GM21526 (cell line): ENCODE data around the gene NSD1.
A peak's percentile ranks its signal among the peaks of the same experiment; 100 is the strongest.

ENCODE experiments used
- ATAC-seq: cut with Tn5 transposase; IDR thresholded peaks from one replicate; pipeline ENCODE4 v1.9.1; 2021; ENCODE audit warnings: moderate library complexity; ENCODE audit not compliant: unreplicated experiment, low FRiP score

Gene NSD1

DNA sequence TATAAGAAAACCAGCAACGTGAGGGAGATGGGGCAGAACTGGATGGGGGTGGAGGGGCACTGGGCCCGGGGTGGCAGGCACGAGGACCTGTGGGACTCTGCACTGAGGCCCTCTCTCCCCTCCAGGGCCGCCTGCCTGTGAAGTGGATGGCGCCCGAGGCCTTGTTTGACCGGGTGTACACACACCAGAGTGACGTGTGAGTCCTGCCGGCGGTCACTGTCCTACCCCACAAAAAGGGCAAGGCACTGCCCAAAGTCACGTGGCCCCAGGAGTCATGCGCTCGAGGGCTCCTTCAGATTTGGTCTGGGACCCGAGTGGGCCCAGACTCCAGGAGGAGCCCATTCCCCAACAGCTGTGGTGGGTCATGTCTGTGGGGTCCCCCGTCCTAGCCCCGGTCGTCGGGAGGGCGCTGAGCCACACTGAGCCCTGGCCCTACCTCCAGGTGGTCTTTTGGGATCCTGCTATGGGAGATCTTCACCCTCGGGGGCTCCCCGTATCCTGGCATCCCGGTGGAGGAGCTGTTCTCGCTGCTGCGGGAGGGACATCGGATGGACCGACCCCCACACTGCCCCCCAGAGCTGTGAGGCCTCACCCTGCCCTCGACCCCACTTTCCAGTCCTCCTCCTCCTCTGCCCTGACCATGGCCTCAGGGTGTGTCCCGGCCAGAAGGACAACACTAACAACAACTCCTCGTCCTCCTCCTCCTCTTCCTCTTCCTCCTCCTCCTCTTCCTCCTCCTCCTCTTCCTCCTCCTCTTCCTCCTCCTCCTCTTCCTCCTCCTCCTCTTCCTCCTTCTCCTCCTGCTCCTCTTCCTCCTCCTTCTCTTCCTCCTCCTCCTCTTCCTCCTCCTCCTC lies 37.2 kb upstream of the NSD1 start:
- ATAC-seq, result no peak

- ATAC-seq, result no peak
Observed at GRCh38 chr5:177097016-177097985, 36.3 kb upstream of the NSD1 start.

DNA sequence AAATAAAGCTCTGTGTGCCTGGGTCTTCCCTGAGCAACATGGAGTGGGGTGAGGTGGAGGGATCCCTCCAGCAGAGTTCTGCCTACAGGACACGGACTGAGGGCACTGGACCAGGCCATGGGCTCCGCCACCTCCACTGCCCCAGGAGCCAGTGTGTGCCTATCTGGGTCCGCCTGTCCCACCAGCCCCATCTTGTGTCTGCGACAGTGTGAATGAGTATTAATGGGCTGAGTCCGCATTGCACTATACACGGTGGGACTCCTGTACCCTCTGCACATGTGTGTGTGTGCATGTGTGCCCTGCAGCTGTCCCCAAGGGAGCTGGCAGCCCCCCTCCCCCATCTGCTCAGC lies 35.5 kb upstream of the NSD1 start:
- no peak for ATAC-seq

DNA sequence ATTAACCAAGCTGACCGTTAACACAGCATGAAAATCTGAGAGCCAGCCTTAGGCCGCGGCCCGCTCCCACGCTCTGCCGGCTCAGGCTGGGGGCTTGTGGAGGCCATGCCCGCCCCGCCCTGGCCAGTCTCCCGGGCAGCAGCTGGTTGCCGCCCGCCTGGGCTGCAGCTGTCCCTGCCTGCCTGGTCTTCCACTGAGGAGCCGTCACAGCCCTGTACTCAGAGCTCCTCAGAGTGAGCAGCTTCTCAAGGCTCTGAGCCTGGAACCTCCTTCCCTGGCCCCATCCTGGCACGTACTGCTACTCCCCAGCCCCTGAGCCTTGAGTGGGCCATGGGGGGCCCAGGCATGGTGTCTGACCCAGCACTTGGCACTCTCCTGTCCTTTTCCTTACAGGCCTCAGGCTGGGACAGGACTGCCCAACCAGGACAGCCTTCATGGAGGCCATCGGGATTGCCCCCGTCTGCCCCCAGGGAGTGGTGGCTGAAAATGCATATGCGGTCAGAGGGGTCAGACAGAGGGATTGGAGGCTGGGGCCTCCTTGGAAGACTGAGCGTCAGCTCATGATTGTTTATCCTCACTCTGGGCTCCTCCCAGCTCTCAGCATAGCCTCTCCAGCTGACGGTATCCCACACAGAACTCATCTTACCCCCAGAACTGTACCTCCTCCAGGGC lies 35.0 kb upstream of the NSD1 start:
- no peak for ATAC-seq

DNA sequence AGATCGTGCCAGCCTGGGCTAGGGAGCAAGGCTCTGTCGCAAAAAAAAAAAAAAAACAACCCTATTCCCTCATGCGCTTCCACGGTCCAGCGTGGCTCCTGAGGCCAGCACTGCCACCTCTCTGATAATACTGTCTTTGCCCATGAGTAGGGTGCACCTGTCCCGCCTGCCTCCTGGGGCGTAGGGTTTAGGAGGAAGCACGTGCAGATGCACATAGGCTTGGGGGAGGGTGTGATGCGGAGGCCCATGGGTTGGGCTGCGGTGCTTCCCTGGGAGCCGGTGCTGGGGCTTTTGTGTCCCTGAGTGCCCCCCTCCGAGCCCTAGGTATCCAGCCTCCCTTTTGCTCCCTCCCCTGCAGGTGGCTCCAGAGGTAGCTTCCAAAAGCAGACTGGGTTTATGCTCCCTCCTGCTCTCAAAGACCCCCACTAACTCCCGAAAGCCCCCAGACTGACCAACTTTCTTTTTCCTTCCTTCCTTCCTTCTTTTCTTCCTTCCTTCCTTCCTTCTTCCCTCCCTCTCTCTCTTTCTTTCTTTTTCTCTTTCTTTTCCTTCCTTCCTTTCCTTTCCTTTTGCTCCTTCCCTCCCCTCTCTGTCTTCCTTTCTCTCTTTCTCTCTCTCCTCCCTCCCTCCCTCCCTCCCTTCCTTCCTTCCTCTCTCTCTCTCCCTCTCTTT lies 34.0 kb upstream of the NSD1 start:
- no peak for ATAC-seq

GRCh38 chr5:177100714-177101121 lies 32.9 kb upstream of the NSD1 start:
- no peak for ATAC-seq

- no peak for ATAC-seq
Observed at GRCh38 chr5:177103523-177104253, 29.9 kb upstream of the NSD1 start.

- no peak for ATAC-seq
Observed at GRCh38 chr5:177105691-177106476, 27.7 kb upstream of the NSD1 start.

GRCh38 chr5:177107159-177107558 lies 26.4 kb upstream of the NSD1 start:
- no peak for ATAC-seq

- no peak for ATAC-seq
Observed at GRCh38 chr5:177109810-177110209, 23.8 kb upstream of the NSD1 start.

DNA sequence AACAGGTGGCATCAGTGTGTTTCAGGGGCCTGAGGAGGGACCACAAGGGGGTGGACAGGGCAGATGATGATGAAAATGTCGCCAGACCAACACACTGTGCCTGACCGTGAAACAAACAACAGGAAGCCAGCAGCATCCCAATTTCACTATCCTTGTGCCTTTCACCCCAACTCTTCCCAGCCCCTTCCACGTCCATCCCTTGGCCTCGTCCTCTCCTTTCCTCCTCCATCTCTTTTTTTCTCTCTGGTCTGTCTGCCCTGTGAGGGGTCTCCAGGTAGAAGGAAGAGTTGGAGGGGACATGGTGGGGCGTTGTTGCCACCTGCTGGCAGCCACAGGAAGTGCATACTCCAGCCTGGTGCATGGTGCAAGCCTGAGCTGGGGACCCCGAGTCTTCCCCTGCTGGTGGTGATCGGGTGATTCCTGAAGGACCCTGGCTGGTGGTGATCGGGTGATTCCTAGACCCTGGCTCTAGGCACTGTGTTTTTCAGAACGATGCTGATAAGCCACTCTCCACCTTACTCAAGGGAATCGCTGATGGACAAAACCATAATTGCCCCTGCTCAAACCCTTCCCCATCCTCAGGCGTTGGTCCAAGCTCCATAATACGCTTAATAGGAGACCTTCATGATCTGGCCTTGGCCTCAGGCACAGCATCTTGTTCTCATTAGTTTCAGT lies 21.7 kb upstream of the NSD1 start:
- peak; percentile 46 for ATAC-seq

GRCh38 chr5:177112589-177113220 lies 20.9 kb upstream of the NSD1 start:
- ATAC-seq, result no peak

- no peak for ATAC-seq
Observed at GRCh38 chr5:177113566-177114424, 19.8 kb upstream of the NSD1 start.

- no peak for ATAC-seq
Observed at GRCh38 chr5:177116631-177117373, 16.8 kb upstream of the NSD1 start.

GRCh38 chr5:177117441-177118045 lies 16.0 kb upstream of the NSD1 start:
- ATAC-seq, result no peak

DNA sequence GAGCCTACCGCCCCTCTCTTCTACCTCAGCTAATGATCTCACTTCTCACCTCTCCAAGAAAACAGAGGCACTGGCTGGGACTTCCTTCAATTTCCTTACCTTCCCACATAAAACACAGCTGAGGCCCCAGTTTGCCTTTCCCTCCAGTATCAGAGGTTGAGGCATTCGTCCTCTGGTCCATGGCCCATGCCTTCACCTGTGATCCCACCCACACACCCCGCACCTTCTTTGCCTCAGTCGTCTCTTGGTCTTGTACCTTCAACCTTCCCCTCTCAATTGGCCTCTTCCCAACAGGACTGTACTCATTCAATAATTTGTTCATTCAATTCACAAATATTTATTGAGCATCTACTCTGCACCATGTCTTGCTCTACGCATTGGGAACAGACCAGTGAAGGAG lies 11.0 kb upstream of the NSD1 start:
- ATAC-seq, result no peak
